Loucy (cell line): ENCODE results near the gene CRHR1.

Experiments
- H2AFZ ChIP-seq: fragments of 200-600 bp; sonication (generic); 2 replicates; pipeline ENCODE4 v1.6.0; 2016; ENCODE audit warnings: antibody characterized with exemption, mild to moderate bottlenecking, low read length, moderate library complexity
- H3F3A ChIP-seq: fragments of 200-600 bp; 2 replicates; pipeline ENCODE4 v1.6.0; 2016; ENCODE audit warnings: antibody characterized with exemption, low read depth, mild to moderate bottlenecking
- H3K27me3 ChIP-seq: fragments of 200-600 bp; sonication (generic); 2 replicates; pipeline ENCODE4 v1.6.1; 2014; ENCODE audit warnings: low read length, mild to moderate bottlenecking; ENCODE audit not compliant: insufficient read depth, poor library complexity, severe bottlenecking
- H3K36me3 ChIP-seq: fragments of 200-600 bp; sonication (generic); 2 replicates; pipeline ENCODE4 v1.6.1; 2016; ENCODE audit warnings: low read length; ENCODE audit not compliant: insufficient read depth
- H3K4me1 ChIP-seq: fragments of 200-600 bp; sonication (generic); 2 replicates; pipeline ENCODE4 v1.5.1; 2014; ENCODE audit warnings: low read length, mild to moderate bottlenecking; ENCODE audit not compliant: insufficient read depth, poor library complexity, severe bottlenecking
- H3K4me2 ChIP-seq: fragments of 200-600 bp; sonication (generic); 2 replicates; pipeline ENCODE4 v1.6.0; 2014; ENCODE audit warnings: antibody characterized with exemption, low read length, low read depth, mild to moderate bottlenecking; ENCODE audit not compliant: poor library complexity, severe bottlenecking
- H3K4me3 ChIP-seq: fragments of 200-600 bp; sonication (generic); 2 replicates; pipeline ENCODE4 v1.5.1; 2014; ENCODE audit warnings: low read length, mild to moderate bottlenecking, mixed read lengths; ENCODE audit not compliant: poor library complexity, severe bottlenecking
- H3K79me2 ChIP-seq: fragments of 200-600 bp; sonication (generic); 2 replicates; pipeline ENCODE4 v1.6.1; 2014; ENCODE audit warnings: low read length; ENCODE audit not compliant: insufficient read depth
- H3K9ac ChIP-seq: fragments of 200-600 bp; sonication (generic); 2 replicates; pipeline ENCODE4 v1.6.0; 2014; ENCODE audit warnings: mild to moderate bottlenecking, low read depth, low read length, moderate library complexity; ENCODE audit not compliant: poor library complexity, severe bottlenecking
- H3K9me2 ChIP-seq: fragments of 200-600 bp; sonication (generic); replicated peaks from 2 replicates; pipeline ENCODE4 v1.6.1; 2016; ENCODE audit warnings: low read depth, low read length, mixed read lengths
- H3K9me3 ChIP-seq: fragments of 200-600 bp; sonication (generic); 2 replicates; pipeline ENCODE4 v1.6.1; 2014; ENCODE audit warnings: mild to moderate bottlenecking, antibody characterized with exemption, low read length, low read depth; ENCODE audit not compliant: insufficient read depth
- H4K20me1 ChIP-seq: fragments of 200-600 bp; sonication (generic); 2 replicates; pipeline ENCODE4 v1.6.0; 2014; ENCODE audit warnings: antibody characterized with exemption, low read length, mild to moderate bottlenecking; ENCODE audit not compliant: insufficient read depth, poor library complexity, severe bottlenecking
- CTCF ChIP-seq: fragments of 200-600 bp; sonication (generic); conservative IDR thresholded peaks from 2 replicates; pipeline ENCODE4 v1.5.1; 2014; ENCODE audit warnings: mild to moderate bottlenecking, antibody characterized with exemption, low read length
- EZH2phosphoT487 ChIP-seq: fragments of 200-600 bp; IDR thresholded peaks from 2 replicates; pipeline ENCODE4 v1.6.1; 2018; ENCODE audit warnings: antibody characterized with exemption, mild to moderate bottlenecking, moderate library complexity, borderline replicate concordance

CRHR1 gene

GRCh38 chr17:45770632-45771270, 13.4 kb upstream of the CRHR1 start:
- Histone ChIP-seq H3K36me3 (no peaks in the 10 kb centered on the region), H3K4me1 (no peaks in the 10 kb centered on the region), H3K9me2 (no peaks in the 10 kb centered on the region), H3K9ac (no peak overlapping the region), H3K9me3 (no peaks in the 10 kb centered on the region), H3F3A (no peaks in the 10 kb centered on the region), H3K4me3 (no peak overlapping the region), H3K4me2 (no peak overlapping the region), H2AFZ (no peak overlapping the region), H4K20me1 (no peaks in the 10 kb centered on the region), H3K27me3 (no peaks in the 10 kb centered on the region), H3K79me2 (no peaks in the 10 kb centered on the region)
- TF ChIP-seq EZH2phosphoT487, result no peak
- no peak for TF ChIP-seq CTCF

- H3K4me2 ChIP-seq, result no peak overlapping the region
- H3K9ac ChIP-seq, result no peak overlapping the region
- no peaks in the 10 kb centered on the region for H3K36me3 ChIP-seq
- no peaks in the 10 kb centered on the region for H3F3A ChIP-seq
- no peak overlapping the region for H3K4me3 ChIP-seq
- H3K79me2 ChIP-seq, result no peaks in the 10 kb centered on the region
- H3K4me1 ChIP-seq, result no peaks in the 10 kb centered on the region
- TF ChIP-seq EZH2phosphoT487 (no peak), CTCF (no peak)
- no peaks in the 10 kb centered on the region for H3K9me3 ChIP-seq
- no peak overlapping the region for H2AFZ ChIP-seq
- no peaks in the 10 kb centered on the region for H3K27me3 ChIP-seq
- no peaks in the 10 kb centered on the region for H4K20me1 ChIP-seq
- H3K9me2 ChIP-seq, result no peaks in the 10 kb centered on the region
Observed at GRCh38 chr17:45771271-45771959, 12.7 kb upstream of the CRHR1 start.

- no peak overlapping the region for H3K4me2 ChIP-seq
- H3K36me3 ChIP-seq, result no peaks in the 10 kb centered on the region
- no peaks in the 10 kb centered on the region for H3F3A ChIP-seq
- no peaks in the 10 kb centered on the region for H3K4me1 ChIP-seq
- H3K9me3 ChIP-seq, result no peaks in the 10 kb centered on the region
- H2AFZ ChIP-seq, result no peak overlapping the region
- no peaks in the 10 kb centered on the region for H3K79me2 ChIP-seq
- TF ChIP-seq CTCF (no peak), EZH2phosphoT487 (no peak)
- no peaks in the 10 kb centered on the region for H3K27me3 ChIP-seq
- no peaks in the 10 kb centered on the region for H3K9me2 ChIP-seq
- no peaks in the 10 kb centered on the region for H4K20me1 ChIP-seq
- H3K9ac ChIP-seq, result no peak overlapping the region
- H3K4me3 ChIP-seq, result no peak overlapping the region
Observed at GRCh38 chr17:45775148-45775547, 9.0 kb upstream of the CRHR1 start.
